IPS-18c (cell line): Measurements from ENCODE around the gene DIAPH3.

Source experiments
- H3K4me3 ChIP-seq: 2 replicates; pipeline ENCODE4 v1.7.0; 2013; ENCODE audit warnings: low read depth, mild to moderate bottlenecking, low read length, moderate library complexity; ENCODE audit not compliant: insufficient read depth
- H3K9me3 ChIP-seq: one replicate; pipeline ENCODE4 v1.6.1; 2013; ENCODE audit warnings: mild to moderate bottlenecking, low read length, moderate library complexity; ENCODE audit not compliant: control insufficient read depth, insufficient read depth

The DIAPH3 gene

DNA sequence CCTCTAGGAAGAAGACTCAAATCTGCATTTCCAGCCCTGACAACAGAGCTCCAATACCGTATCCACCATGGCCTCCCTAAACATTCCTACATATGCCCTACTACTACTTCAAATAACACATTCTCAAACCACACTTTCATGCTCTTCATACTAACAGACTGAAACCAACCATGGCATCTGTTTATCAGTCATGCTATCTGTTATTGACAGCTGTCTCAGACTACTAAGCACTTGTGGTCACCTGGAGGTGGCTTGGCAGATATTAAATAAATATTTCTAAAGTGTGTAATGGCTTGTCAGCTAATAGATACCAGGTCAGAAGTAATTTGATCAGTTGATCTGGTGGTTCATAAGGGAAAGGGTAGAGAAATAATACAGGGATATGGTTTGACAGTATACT is 489.1 kb downstream of the DIAPH3 start:
- Histone ChIP-seq H3K4me3 (no peak overlapping the region), H3K9me3 (no peaks in the 10 kb centered on the region)

DNA sequence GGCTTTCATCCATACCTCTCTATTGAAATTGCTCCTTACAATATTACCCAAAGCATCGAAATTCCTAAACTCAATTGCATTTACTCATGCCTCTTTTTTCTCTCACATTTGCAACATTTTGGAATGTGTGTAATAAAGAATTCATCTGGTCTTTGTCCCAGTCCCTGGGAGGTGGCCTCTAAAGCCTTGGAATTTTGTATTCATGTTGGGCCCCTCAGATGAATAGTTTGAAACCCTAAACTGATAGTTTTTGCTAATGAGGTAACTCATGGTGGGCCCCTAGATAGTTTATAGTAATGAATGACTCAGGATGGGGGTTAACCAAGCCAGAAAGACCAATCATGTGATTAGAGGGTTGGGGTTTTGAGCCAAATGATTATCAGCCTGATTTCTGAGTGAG is 490.4 kb downstream of the DIAPH3 start:
- Histone ChIP-seq H3K4me3 (no peak overlapping the region), H3K9me3 (no peaks in the 10 kb centered on the region)

DNA sequence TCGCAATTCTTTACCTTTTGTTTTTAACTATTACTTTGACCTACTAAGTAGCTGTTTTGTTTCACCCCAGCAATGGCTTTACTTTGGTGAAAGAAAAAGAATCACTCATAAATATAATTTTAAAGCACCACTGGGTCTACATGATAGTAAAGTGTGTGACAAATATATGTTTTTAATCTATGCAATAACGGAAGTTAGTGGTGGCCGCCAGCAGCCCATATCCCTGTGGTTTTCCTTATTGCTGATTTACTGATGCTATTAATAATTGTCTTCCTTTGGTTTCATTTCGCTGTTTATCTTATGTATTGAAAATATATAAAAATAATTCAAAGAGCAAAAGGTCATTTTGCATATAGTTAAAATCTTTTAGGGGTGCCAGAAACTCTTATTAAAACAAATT is 491.3 kb downstream of the DIAPH3 start:
- Histone ChIP-seq H3K4me3 (no peak overlapping the region), H3K9me3 (no peaks in the 10 kb centered on the region)

DNA sequence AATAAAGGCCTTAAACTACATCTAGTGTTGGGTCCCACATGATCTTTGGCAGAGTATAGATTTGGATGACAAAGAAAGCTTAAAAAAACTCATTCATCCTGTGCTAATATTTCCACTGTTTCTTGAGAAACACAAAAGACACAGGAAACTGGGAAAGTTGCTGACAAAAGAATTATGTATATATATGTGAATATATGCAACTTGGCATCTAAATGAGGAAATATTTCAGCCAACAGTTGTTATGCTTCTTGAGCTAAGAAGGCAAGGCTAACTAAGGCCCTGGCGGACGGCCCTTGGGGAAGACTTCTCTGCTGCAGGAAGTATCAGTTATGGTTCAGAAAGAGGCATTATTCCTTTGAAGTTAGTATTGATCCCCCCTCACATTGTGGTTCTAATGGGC is 491.8 kb downstream of the DIAPH3 start:
- Histone ChIP-seq H3K9me3 (no peaks in the 10 kb centered on the region), H3K4me3 (no peak overlapping the region)

DNA sequence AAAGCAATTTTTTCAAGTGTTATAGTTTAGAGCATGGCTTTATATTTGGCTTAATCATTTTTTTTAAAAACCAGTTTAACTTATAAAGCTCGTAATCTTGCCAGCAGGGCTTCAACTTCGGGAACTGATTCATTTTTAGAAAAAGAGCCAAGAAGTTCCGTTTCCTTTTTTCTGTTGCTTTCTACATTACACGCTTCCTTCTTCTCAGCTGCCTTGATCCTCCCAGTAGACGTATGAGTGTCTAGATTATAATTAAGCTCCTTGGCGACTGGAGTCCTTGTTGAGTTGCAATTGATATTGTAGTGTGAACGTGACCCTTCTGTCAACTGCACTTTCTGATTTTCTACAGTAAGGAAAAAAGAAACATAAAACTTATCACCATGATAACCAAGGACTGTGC is 497.2 kb downstream of the DIAPH3 start:
- no peaks in the 10 kb centered on the region for H3K9me3 ChIP-seq
- H3K4me3 ChIP-seq = no peak overlapping the region

DNA sequence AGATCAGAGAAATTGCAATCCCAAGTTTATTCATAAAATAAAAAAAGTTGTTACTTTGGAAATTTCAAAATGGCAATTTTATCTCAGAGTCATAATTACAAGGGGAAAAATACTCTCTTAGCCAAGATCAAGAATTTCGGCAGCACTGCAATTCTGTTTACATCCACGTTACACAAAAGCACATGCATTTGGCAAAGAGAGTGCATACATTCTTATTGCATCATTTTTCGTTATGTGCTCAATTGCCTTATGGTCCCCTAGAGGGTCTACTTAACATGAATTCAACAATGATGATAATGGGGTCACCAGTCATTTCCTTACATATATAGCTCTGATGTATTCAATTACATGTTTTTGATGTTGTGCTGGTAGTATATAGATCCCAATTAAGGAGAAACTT is 498.0 kb downstream of the DIAPH3 start:
- Histone ChIP-seq H3K9me3 (no peaks in the 10 kb centered on the region), H3K4me3 (no peak overlapping the region)

DNA sequence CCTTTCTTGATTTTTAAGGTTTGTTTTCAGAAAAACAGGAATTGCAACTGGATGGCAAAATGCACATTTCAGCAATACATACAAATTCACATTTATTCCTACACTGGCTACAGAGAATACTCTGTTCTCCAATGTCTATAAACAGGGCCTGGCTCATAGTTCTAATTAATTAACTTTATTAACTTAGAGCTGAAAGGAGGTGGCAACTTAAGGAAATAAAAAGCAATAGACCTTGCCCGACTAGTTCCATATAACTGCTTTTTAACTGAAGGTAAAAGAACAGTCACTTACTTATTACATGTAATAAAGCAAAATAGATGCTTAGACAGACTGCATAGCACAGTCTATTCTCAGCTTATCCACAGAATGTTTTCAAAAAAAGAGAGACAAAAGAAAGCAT is 498.5 kb downstream of the DIAPH3 start:
- H3K4me3 ChIP-seq = no peak overlapping the region
- no peaks in the 10 kb centered on the region for H3K9me3 ChIP-seq

DNA sequence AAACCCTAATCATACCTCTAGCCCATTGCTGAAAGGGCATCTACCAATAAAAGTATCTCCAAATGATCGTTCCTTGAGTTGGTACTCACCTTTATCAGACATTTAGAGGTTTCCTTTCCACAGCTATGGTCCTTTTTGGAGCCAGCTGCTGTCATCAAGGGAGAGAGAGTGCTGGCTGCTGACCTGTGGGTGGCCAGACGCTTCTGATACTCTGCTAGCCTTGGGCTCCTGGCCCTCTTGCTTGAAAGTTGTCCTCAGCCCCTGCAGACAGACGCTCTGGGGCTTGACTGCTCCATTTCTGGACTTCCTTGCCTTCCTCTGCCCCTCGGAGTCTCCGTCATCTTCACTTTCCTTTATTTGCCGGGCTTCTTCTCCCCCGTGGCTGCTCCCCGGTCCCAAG is 499.1 kb downstream of the DIAPH3 start:
- Histone ChIP-seq H3K9me3 (no peaks in the 10 kb centered on the region), H3K4me3 (no peak overlapping the region)

DNA sequence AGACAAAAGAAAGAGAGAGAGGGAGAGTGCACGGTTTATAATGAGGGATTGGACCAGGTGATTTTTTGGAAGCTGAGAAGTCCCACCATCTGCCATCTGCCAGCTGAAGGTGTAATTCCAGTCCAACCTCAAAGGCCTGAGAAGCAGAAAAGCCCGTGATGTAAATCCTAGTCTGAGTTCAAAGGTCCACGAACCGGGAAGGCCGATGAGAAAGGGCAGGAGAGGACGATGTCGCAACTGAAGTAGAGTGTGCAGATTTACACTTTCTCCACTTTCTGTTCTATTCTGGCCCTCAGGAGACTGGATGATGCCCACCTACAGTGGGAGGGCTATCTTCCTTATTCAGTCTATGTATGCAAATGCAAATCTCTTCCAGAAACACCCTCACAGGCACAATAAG is 500.0 kb downstream of the DIAPH3 start:
- H3K9me3 ChIP-seq = no peaks in the 10 kb centered on the region
- H3K4me3 ChIP-seq = no peak overlapping the region

DNA sequence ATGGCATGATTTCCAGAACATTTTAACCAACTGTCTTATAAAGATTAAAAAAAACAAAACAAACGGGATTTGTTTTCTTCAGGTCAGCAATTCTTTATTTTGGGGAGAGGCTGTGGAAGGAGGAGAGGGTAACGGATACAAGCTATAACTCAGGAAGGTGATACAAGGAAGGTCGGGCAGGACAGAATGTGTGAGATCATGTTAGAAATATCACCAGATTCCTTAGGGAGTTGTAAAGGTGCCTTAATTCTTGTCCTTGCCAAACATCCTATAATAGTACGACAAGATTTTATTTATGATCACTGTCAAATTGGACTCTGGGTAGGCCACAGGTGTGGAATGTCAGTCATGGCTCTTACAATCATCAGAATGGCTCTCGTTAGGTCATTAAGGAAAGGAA is 503.1 kb downstream of the DIAPH3 start:
- H3K4me3 ChIP-seq = no peak overlapping the region
- H3K9me3 ChIP-seq = no peaks in the 10 kb centered on the region

DNA sequence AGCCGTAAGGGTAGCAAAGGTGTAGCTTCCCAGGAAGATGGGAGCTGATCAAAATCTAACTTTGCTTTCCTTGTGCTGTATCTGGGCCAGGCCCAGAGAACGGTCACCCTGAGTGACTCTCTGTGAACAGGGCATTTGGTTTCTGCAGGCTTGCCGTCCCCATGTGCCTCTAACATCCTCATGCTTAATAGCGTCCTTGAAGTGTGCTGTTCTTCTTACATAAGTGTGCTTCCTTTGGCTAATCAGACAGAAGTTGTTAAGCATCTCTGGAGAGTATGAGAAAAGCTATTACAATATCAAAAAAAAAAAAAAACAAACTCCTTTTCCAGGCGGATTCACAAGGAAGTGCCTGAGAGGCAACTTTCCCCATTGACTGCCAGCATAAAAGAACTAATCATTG is 503.7 kb downstream of the DIAPH3 start:
- Histone ChIP-seq H3K9me3 (no peaks in the 10 kb centered on the region), H3K4me3 (no peak overlapping the region)

DNA sequence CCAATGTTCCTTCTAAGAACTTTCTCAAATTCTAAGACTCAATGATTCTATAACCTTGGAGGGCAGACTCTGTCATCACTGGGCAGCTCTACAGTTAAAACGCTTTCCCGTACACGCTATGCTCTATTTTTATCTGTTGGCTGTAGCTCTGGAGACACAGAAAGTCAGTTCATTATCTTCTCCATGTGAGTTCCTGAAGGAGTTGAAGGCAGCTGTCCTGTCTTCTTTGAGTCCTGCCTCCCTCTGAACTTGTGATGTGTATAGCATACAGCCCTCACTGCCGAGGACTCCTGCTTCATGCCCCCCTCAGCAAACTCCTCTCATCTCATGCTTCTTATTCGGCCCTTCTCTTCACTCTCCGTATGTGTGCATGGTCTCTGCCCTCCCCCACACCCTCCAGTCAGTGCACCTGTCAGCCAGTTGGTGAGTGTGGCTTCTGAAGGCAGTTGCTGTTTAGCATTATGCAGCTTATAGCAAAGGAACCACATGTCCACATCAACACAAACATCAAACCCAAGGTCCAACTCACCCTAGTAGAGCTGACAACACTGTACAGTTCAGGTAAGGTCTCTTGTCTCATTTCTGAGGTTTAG is 504.9 kb downstream of the DIAPH3 start:
- Histone ChIP-seq H3K4me3 (no peak overlapping the region), H3K9me3 (no peaks in the 10 kb centered on the region)

DNA sequence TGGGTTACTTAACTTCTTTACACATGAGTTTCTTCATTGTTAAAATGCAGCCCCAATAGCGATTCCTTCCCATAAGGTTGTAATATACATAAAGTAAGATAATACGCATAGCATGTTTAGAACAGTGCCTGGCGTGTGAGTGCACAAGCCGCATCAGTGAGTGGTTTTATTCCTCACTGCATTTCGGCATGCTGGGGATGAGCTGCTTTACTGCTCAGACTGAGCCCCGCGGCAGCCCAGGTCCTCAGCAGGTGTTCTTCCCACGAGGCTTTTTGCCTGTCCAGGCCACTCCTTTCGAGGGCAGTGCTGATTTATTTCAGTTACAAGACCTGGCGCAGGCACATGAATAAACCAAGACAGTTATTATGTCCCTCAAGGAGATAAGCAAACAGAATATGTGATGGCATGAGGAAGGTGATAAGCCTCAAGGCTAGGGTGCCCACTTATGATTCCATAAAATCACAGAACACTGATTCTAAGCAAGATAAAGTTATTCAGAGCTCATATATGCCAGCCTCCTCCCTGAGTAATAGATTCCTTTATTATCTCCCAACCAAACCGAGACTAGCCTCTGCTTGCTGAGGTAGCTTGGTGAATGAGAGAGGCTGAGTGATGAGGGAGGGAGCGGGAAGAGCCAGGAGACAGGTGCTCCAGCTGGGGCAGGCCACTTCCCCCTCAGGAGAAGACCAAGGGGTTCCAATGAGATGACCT is 505.5 kb downstream of the DIAPH3 start:
- Histone ChIP-seq H3K9me3 (no peaks in the 10 kb centered on the region), H3K4me3 (no peak overlapping the region)

DNA sequence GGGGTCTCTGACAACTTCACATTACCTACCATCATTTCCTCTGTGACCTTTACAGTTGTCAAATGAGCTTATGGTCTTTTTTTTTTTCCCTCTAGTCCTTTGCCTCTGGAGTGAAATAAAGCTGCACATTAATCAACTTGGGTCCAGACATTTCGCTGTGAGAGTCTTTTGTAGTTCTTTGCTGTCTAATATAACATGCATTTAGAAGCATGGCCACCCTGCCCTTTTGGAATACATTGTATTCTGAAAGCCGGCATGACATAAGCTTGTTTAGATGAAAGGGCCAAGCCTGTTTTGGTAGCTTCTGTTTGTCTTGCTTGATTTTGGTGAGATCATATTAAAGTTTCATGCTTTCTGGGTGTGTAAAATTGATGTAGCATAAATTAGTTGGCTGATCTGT is 509.8 kb downstream of the DIAPH3 start:
- Histone ChIP-seq H3K4me3 (no peak overlapping the region), H3K9me3 (no peaks in the 10 kb centered on the region)

DNA sequence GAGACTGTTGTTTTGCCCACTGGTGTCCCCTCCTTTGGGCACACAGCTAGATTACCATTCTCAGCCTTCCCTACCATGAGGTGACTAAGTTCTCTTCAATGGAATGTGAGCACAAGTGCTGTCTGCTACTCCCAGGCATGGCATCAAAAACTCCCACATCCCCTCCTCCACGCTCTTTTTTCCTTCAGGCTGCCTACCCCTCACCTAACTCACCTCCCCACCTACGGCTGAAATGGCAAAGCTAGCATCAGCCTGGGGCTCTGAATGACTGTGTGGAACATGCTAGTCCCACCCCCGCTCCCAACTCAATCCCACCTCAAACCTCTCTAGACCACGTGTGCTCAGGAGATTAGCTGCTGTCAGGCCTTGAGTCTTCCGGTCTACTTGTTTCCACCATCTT is 512.2 kb downstream of the DIAPH3 start:
- Histone ChIP-seq H3K4me3 (no peak overlapping the region), H3K9me3 (no peaks in the 10 kb centered on the region)

DNA sequence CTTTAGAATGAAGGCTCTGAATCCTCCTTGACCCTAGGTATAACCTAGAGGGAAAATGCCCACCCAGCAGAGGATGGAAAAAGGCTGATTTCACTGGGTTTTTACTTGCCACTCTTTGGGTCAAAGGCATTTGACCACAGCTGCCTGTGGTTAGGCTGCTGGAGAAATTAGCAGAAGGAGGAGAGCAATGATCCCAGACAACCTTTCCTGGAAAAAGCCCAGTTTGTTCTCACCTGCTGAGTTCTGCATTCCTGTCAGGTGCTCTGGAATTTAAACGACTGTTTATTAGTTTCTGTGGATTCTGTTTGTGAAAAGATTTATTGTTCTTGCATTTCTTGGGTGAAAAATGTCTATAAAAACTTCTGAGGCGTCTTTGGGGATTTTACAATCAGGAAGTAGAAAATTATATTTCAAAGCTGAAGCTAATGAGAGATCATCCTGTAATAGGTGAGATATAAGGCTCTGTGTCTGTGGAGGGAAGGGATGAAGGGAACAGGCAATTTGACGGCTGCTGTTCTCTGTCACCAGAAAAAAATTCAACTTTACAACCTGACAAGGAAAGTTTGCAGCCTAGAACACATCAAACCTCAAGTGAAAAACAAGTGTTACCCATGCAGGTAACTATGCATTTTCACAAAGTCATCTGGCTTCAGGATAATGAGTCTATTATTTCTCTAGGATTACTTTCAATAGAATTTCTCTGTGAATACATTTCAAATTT is 519.7 kb downstream of the DIAPH3 start:
- Histone ChIP-seq H3K9me3 (no peaks in the 10 kb centered on the region), H3K4me3 (no peak overlapping the region)

DNA sequence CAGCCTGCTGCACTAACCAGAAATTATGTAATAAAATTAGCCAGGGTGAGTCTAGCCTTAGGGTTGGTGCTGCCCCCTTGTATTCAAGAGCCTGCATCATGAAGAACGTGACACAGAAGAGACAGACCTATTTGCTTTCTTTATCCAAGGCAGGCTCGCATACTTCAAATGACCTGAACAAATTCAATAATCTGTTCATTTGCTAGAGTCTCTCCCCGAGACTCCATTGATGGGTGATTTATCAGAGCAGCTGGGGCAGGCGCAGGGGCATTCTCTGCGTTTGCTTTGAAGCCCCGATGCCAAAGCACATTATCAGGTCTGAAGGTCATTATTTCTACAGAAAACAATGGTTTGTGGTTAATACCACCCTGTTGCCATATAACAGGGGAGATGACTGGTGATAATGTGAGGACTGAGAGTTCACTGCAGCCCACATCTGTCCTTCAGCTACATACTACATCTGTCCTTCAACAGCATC is 520.3 kb downstream of the DIAPH3 start:
- H3K9me3 ChIP-seq = no peaks in the 10 kb centered on the region
- H3K4me3 ChIP-seq = no peak overlapping the region

DNA sequence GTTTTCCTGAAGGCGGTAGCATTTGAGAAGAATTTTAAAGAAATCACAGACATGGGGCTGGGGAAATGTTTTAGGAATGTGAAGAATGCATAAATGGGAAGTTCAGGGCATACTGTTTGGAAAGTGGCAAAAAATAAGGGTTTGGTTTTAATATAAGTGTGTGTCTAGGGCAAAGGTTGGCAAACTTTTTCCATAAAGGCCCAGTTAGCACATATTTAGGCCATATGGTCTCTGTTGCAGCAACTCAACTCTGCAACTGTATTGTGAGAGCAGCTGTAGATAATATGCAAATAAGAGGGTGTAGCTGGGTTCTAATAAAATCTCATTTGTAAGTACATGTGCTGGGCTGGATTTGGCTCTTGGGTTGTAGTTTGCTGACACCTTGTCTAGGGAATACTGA is 521.9 kb downstream of the DIAPH3 start:
- H3K4me3 ChIP-seq = no peak overlapping the region
- H3K9me3 ChIP-seq = no peaks in the 10 kb centered on the region
